Measurements from ENCODE around the gene C2orf49. TPM values are rescaled to one million over a fixed set of nuclear protein-coding genes. Genes with fewer than 3 reads are reported as not detected.

C2orf49 gene
- total and polyA plus RNA-seq, 9 of the 15 experiments (the other 6 are each of a cell fraction or from before 2014, with no cell fraction given) = 17.9 to 38.2 (median 25.6) TPM

DNA sequence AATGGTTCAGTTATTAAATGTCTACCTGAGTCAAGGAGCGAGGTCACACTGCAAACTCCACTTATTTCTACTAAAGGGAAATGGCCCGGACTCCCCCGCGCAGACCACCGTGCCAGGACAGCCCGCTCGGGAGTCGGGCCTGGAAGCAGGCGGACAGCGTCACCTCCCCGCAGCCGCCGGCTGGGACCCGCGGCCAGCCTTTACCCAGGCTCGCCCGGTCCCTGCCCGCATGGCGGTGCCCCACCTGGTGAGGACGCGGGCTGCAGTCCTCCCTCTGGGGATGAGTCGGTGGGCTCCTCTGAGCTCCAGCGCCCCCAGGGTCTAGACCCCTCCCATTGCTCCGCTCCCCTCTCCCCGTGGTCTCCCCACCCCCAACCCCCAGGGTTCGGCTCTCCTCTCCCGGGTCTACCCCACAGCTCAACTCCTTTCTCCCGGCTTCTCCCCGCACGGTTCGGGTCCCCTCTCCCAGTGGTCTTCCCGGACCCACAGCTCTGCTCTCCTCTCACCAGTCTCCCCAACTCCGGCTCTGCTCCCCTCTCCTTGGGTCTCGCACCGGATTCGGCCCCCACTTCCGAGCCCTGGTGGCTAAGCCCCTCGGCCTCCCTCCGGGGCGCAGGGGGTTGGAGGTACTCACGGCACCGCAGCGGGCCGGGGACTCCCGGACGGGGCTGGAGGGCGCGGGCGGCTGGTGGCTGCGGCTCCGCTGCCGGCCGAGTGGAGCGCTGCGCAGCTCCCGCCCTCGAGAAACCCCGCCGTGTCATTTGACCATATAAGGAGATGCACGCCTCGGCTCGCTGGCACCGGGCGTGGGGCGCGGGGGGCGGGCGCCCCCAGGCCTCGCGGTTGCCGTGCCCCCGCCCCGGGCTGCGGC is 61.2 kb downstream of the C2orf49 start, which contains the start of gene FHL2 (continued):
- TF ChIP-seq, protein P1, sequence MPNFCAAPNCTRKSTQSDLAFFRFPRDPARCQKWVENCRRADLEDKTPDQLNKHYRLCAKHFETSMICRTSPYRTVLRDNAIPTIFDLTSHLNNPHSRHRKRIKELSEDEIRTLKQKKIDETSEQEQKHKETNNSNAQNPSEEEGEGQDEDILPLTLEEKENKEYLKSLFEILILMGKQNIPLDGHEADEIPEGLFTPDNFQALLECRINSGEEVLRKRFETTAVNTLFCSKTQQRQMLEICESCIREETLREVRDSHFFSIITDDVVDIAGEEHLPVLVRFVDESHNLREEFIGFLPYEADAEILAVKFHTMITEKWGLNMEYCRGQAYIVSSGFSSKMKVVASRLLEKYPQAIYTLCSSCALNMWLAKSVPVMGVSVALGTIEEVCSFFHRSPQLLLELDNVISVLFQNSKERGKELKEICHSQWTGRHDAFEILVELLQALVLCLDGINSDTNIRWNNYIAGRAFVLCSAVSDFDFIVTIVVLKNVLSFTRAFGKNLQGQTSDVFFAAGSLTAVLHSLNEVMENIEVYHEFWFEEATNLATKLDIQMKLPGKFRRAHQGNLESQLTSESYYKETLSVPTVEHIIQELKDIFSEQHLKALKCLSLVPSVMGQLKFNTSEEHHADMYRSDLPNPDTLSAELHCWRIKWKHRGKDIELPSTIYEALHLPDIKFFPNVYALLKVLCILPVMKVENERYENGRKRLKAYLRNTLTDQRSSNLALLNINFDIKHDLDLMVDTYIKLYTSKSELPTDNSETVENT (CRISPR knock-in tag; IDR thresholded peaks at IDR 0.05) = peak; percentile 70; the same call in 1 of the 2 replicates
- TF ChIP-seq ZNF586 (CRISPR knock-in tag; conservative IDR thresholded peaks at IDR 0.05) (no peak), SMARCE1 (IDR thresholded peaks at IDR 0.05) (no peak), FOXA3 (CRISPR knock-in tag; conservative IDR thresholded peaks at IDR 0.05 in 1 of 2, IDR thresholded peaks at IDR 0.05 in 1 of 2) (no peak), NR1H2 (CRISPR knock-in tag; IDR thresholded peaks at IDR 0.05) (no peak; the same call in 1 of the 2 replicates), CTCF (IDR thresholded peaks at IDR 0.05 in 2 of 3, conservative IDR thresholded peaks at IDR 0.05 in 1 of 3; ENCODE audit: insufficient read depth in 2 of 3, low read depth in 1 of 3, low read length in 3 of 3) (peak; percentile 52 to 63 (median 61); a peak in 5 of 6 replicates), ZNF785 (CRISPR knock-in tag; IDR thresholded peaks at IDR 0.05) (no peak), ZNF668 (CRISPR knock-in tag; IDR thresholded peaks at IDR 0.05) (no peak), TAF9B (IDR thresholded peaks at IDR 0.05; ENCODE audit: partially characterized antibody) (no peak), WHSC1 (IDR thresholded peaks at IDR 0.05; ENCODE audit: low read length) (no peak), PREB (CRISPR knock-in tag; IDR thresholded peaks at IDR 0.05) (no peak)
- TF ChIP-seq, protein P2, sequence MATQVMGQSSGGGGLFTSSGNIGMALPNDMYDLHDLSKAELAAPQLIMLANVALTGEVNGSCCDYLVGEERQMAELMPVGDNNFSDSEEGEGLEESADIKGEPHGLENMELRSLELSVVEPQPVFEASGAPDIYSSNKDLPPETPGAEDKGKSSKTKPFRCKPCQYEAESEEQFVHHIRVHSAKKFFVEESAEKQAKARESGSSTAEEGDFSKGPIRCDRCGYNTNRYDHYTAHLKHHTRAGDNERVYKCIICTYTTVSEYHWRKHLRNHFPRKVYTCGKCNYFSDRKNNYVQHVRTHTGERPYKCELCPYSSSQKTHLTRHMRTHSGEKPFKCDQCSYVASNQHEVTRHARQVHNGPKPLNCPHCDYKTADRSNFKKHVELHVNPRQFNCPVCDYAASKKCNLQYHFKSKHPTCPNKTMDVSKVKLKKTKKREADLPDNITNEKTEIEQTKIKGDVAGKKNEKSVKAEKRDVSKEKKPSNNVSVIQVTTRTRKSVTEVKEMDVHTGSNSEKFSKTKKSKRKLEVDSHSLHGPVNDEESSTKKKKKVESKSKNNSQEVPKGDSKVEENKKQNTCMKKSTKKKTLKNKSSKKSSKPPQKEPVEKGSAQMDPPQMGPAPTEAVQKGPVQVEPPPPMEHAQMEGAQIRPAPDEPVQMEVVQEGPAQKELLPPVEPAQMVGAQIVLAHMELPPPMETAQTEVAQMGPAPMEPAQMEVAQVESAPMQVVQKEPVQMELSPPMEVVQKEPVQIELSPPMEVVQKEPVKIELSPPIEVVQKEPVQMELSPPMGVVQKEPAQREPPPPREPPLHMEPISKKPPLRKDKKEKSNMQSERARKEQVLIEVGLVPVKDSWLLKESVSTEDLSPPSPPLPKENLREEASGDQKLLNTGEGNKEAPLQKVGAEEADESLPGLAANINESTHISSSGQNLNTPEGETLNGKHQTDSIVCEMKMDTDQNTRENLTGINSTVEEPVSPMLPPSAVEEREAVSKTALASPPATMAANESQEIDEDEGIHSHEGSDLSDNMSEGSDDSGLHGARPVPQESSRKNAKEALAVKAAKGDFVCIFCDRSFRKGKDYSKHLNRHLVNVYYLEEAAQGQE (IDR thresholded peaks at IDR 0.05; ENCODE audit: borderline replicate concordance) = 0 out of 2 replicates have a peak, but pooled peaks have one; percentile 7
- TF ChIP-seq, protein P2 (CRISPR knock-in tag; IDR thresholded peaks at IDR 0.05; ENCODE audit: low read depth) = no peak

All from K562 (cell line).